ACC112 (cell line): ENCODE measurements around the gene HES3.
"Not testable (repeated sequence)": the region's sequence is repeated elsewhere in the genome, so short reads cannot be mapped to it uniquely, and the experiment has no call there.

ENCODE experiments used
- H2AFZ ChIP-seq: fragments of 200-600 bp; sonication (generic); one replicate; pipeline ENCODE4 v1.6.0; 2017; ENCODE audit warnings: antibody characterized with exemption, low read length; ENCODE audit not compliant: unreplicated experiment
- H3K27ac ChIP-seq: fragments of 200-600 bp; sonication (generic); 2 replicates; pipeline ENCODE4 v1.5.1; 2014; ENCODE audit warnings: low read depth, mild to moderate bottlenecking, antibody characterized with exemption, low read length, moderate library complexity
- H3K27me3 ChIP-seq: fragments of 200-600 bp; sonication (generic); 2 replicates; pipeline ENCODE4 v1.6.1; 2014; ENCODE audit warnings: mild to moderate bottlenecking, antibody characterized with exemption, low read length, moderate library complexity, mixed read lengths; ENCODE audit not compliant: insufficient read depth
- H3K36me3 ChIP-seq: fragments of 200-600 bp; sonication (generic); 2 replicates; pipeline ENCODE4 v1.6.1; 2016; ENCODE audit warnings: mild to moderate bottlenecking, antibody characterized with exemption, low read length, moderate library complexity, mixed read lengths; ENCODE audit not compliant: insufficient read depth
- H3K4me1 ChIP-seq: fragments of 200-600 bp; sonication (generic); one replicate; pipeline ENCODE4 v1.6.1; 2016; ENCODE audit warnings: low read length, mixed read lengths; ENCODE audit not compliant: insufficient read depth, unreplicated experiment, control insufficient read depth
- H3K4me3 ChIP-seq: fragments of 200-600 bp; sonication (generic); 2 replicates; pipeline ENCODE4 v1.5.1; 2014; ENCODE audit warnings: mild to moderate bottlenecking, low read depth, low read length
- H3K79me2 ChIP-seq: fragments of 200-600 bp; sonication (generic); one replicate; pipeline ENCODE4 v1.6.0; 2016; ENCODE audit warnings: low read length; ENCODE audit not compliant: control insufficient read depth, unreplicated experiment, insufficient read depth

HES3 gene

GRCh38 chr1:6207921-6208320 is 36.1 kb upstream of the HES3 start:
- H3K36me3 ChIP-seq, result 0 out of 2 replicates have a peak, but pooled peaks cover 7% of the 10 kb centered on the region
- H3K4me3 ChIP-seq, result peak overlapping the region; percentile 83
- H2AFZ ChIP-seq, result no peak overlapping the region
- peaks cover 5% of the 10 kb centered on the region for H3K4me1 ChIP-seq
- H3K79me2 ChIP-seq, result no peaks in the 10 kb centered on the region
- H3K27me3 ChIP-seq, result no peaks in the 10 kb centered on the region
- H3K27ac ChIP-seq, result no peak overlapping the region

DNA sequence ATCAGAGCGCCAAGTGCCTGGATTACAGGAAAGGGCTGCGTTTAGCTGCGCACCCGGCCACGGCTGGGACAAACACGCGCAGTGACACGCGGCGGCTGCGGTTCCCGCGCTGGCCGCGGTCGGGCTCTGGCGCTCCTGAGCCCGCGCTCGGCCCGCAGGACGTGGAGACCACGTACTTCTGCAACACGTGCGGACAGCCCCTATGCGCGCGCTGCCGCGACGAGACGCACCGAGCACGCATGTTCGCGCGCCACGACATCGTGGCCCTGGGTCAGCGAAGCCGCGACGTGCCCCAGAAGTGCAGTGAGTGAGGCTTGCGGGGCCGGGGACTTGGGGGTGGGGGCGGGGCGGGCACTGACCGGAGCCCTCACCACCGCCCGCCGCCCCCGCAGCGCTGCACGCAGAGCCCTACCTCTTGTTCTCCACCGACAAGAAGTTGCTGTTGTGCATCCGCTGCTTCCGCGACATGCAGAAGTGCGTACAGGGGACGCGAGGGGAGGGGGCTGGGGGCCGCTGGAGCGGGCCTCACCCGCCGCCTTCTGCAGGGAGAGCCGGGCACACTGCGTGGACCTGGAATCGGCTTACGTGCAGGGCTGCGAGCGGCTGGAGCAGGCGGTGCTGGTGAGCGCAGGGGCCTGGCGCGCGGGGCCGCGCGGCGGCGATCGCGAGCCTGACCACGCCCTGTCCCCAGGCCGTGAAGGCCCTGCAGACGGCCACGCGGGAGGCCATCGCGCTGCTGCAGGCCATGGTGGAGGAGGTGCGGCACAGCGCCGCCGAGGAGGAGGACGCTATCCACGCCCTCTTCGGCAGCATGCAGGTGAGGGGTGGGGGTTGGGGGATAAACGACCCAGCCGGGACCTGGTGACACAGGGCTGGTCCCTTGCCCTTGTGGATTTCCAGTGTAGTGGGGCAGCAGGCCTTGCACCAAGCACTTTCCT is 35.0 kb upstream of the HES3 start:
- Histone ChIP-seq H3K27ac (no peak overlapping the region), H3K4me3 (peak overlapping the region; percentile 83)

DNA sequence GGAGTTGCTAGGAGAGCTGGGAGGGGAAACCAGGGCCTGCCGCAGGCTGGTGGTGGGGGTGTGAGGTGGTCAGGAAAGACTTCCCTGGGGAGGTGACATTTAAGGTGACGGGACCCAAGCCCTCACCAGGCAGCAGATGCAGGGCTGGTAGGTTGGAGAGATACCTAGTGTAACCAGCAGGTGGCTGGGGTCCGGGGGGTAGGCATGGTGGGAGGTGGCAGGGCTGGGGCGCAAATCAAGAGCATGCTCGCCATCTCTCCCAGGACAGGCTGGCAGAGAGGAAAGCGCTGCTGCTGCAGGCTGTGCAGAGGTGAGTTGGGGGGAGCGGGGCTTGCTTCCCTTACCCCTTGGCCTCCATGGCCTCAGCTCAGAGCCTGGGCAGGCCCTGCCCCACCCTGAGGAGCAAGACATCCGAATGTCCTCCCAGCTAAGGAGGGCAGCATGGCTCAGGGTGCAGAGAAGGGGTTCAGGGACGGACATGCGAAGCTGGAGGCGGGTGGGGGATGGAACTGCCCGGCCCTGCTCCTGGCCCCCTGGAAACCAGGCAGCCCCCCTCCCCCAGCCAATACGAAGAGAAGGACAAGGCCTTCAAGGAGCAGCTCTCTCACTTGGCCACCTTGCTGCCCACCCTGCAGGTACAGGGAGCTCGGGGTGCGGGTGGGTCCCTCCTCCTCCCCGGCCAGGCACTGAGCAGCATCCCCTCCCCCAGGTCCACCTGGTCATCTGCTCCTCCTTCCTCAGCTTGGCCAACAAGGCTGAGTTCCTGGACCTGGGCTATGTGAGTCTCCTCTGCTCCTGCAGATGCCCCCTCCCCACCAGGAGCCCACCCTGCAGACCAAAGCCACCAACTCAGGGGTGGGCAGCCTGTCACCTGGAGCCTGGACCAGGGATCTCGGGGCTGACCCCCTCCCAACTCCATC is 34.1 kb upstream of the HES3 start:
- H3K27me3 ChIP-seq, result no peaks in the 10 kb centered on the region
- peak overlapping the region; percentile 35 for H2AFZ ChIP-seq
- no peaks in the 10 kb centered on the region for H3K79me2 ChIP-seq
- H3K4me1 ChIP-seq, result peaks cover 2% of the 10 kb centered on the region
- no peak overlapping the region for H3K27ac ChIP-seq
- H3K4me3 ChIP-seq, result peak overlapping the region; percentile 83
- 0 out of 2 replicates have a peak, but pooled peaks cover 7% of the 10 kb centered on the region for H3K36me3 ChIP-seq

More for the DNA sequence above, 35.0 kb upstream of the HES3 start:
- no peaks in the 10 kb centered on the region for H3K79me2 ChIP-seq
- H3K27me3 ChIP-seq, result no peaks in the 10 kb centered on the region
- 0 out of 2 replicates have a peak, but pooled peaks cover 7% of the 10 kb centered on the region for H3K36me3 ChIP-seq
- H2AFZ ChIP-seq, result peak overlapping the region; percentile 35
- peaks cover 5% of the 10 kb centered on the region for H3K4me1 ChIP-seq

DNA sequence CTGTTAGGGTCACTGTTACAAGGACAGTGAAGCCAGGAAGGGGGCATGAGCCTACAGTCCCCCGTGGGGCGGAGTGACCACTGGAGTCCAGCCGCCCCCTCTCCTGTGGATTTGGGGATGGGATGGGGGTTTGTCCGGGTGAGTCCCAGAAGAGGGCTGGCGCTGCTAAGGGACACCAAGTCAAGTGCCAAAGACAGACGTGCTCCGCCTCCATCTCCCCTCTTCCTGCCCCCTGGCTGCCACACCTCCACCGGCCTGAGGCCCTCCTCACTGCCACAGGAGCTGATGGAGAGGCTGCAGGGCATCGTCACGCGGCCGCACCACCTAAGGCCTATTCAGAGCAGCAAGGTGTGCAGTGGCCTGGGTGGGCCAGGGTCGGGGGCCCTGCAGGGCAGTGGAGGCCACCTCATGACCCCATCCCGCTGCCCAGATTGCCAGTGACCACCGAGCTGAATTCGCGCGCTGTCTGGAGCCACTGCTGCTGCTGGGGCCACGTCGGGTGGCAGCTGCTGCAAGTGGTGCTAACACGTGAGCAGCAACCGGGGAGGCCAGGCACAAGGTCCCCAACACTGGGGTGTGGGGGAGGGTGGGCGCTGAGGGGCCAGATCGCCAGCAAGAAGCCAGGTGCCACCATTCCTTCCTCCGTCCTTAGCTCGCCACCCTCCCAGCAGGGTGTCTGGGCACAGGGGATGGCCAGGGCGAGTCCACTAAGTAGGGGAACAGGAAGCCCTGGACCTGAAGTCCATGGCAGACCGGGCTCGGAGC is 33.2 kb upstream of the HES3 start:
- Histone ChIP-seq H3K4me3 (no peak overlapping the region), H3K27me3 (no peaks in the 10 kb centered on the region), H3K4me1 (no peaks in the 10 kb centered on the region), H2AFZ (no peak overlapping the region), H3K27ac (no peak overlapping the region), H3K36me3 (0 out of 2 replicates have a peak, but pooled peaks cover 7% of the 10 kb centered on the region), H3K79me2 (no peaks in the 10 kb centered on the region)

DNA sequence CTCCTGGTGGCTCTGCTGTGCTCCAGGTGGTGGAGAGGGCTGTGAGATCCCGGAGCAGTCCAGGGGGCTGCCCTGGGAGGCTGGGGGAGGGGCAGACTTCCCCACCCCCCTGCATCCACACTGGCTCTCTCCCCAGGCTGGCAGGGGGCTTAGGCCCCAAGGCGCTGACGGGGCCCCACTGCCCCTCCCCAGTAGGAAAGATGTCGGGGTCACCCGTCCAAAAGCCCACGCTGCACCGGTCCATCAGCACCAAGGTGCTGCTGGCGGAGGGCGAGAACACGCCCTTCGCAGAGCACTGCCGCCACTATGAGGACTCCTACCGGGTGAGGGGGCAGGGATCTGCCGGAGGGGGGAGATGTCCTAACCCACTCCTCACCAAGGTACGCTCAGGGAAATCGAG is 32.2 kb upstream of the HES3 start:
- Histone ChIP-seq H3K27ac (no peak overlapping the region), H3K36me3 (0 out of 2 replicates have a peak, but pooled peaks cover 7% of the 10 kb centered on the region), H3K4me3 (no peak overlapping the region), H2AFZ (no peak overlapping the region), H3K79me2 (no peaks in the 10 kb centered on the region), H3K27me3 (no peaks in the 10 kb centered on the region), H3K4me1 (no peaks in the 10 kb centered on the region)

- Histone ChIP-seq H3K4me1 (no peaks in the 10 kb centered on the region), H3K27ac (no peak overlapping the region), H3K36me3 (0 out of 2 replicates have a peak, but pooled peaks cover 7% of the 10 kb centered on the region), H2AFZ (no peak overlapping the region), H3K4me3 (no peak overlapping the region), H3K79me2 (no peaks in the 10 kb centered on the region), H3K27me3 (no peaks in the 10 kb centered on the region)
These were observed 31.6 kb upstream of the HES3 start for GRCh38 chr1:6212193-6212959.

- Histone ChIP-seq H3K27ac (no peak overlapping the region), H3K36me3 (peaks cover 2% of the 10 kb centered on the region; the same call in 1 of the 2 replicates), H3K79me2 (no peaks in the 10 kb centered on the region), H2AFZ (no peak overlapping the region), H3K4me3 (no peak overlapping the region), H3K4me1 (peaks cover 7% of the 10 kb centered on the region), H3K27me3 (no peaks in the 10 kb centered on the region)
These were observed 25.4 kb upstream of the HES3 start for GRCh38 chr1:6218375-6219164.

- H3K27ac ChIP-seq, H3K4me3 ChIP-seq, H3K79me2 ChIP-seq, H3K27me3 ChIP-seq, H2AFZ ChIP-seq, H3K4me1 ChIP-seq: not testable (repeated sequence)
- H3K36me3 ChIP-seq, result peaks cover 13% of the 10 kb centered on the region
These were observed 24.3 kb upstream of the HES3 start for GRCh38 chr1:6219641-6220040.

DNA sequence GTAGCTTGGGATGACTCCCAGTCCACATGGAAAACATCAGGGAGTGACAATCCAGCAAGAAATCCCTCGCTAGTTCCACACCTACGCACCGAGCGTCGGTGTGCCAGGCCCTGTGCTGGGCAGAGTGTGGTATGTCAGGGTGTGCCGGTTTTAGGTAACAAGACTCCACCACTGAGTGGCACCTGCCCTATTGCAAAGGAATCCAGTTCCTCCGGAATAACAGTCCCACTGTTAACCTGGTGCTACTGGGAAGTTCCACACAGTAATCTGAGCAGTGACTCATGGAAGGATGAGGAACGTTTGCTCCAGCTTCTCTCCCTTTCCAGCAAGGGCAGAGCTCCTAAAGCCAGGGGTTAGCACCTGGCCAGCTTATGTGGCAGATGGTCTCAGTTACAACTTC is 23.7 kb upstream of the HES3 start:
- H3K36me3 ChIP-seq, result peaks cover 17% of the 10 kb centered on the region
- peaks cover 7% of the 10 kb centered on the region for H3K4me1 ChIP-seq
- no peaks in the 10 kb centered on the region for H3K27me3 ChIP-seq
- H3K79me2 ChIP-seq, result no peaks in the 10 kb centered on the region
- no peak overlapping the region for H3K27ac ChIP-seq
- no peak overlapping the region for H3K4me3 ChIP-seq
- H2AFZ ChIP-seq, result no peak overlapping the region
